GOT3 (cell line): ENCODE measurements around the gene ZNF521.

Experiments
- DNase-seq: peaks from one replicate; lab custom pipeline; 2025; ENCODE audit warnings: mixed read lengths; lab: John Stamatoyannopoulos, UW

Gene ZNF521

GRCh38 chr18:25029802-25030201 is 322.2 kb downstream of the ZNF521 start:
- DNase-seq: no peak

GRCh38 chr18:25019931-25020330 is 332.0 kb downstream of the ZNF521 start:
- DNase-seq: no peak

- DNase-seq: no peak
Measured at GRCh38 chr18:25019086-25019860, 332.7 kb downstream of the ZNF521 start.

- no peak for DNase-seq
Measured at GRCh38 chr18:25016666-25017065, 335.3 kb downstream of the ZNF521 start.

GRCh38 chr18:25016181-25016580 is 335.8 kb downstream of the ZNF521 start:
- DNase-seq: no peak
